K562 (cell line): ENCODE data around the gene RBL1. TPM values are rescaled to one million over a fixed set of nuclear protein-coding genes. Genes with fewer than 3 reads are reported as not detected.

ENCODE experiments used
- ATAC-seq: fragments of 200-7000 bp; cut with Tn5 transposase; 3 replicates; pipeline ENCODE4 v1.9.1; 2020; ENCODE audit warnings: moderate library complexity
- BruUV-seq: library from RNA; stranded (reverse); fragments of 400-500 nt; replicated peaks from 2 replicates; lab custom pipeline; 2021; lab: Mats Ljungman, UMichigan
- CTCF ChIA-PET: fragments of 300-600 bp; formaldehyde crosslinking; extraction: SDS; loops from one replicate; lab custom pipeline; 2021; ENCODE audit warnings: low intra/inter-chr PET ratio; lab: Yijun Ruan, JAX
- POLR2A ChIA-PET: fragments of 300-600, 350-650 bp; sonication (Branson Sonifier 250); formaldehyde crosslinking; extraction: SDS; loops from one replicate; lab custom pipeline; 2021; ENCODE audit warnings: antibody characterized with exemption, inconsistent platforms; lab: Yijun Ruan, JAX
- DNase-seq, 4 experiments: peaks; one replicate each; pipeline versions ENCODE4 v3.0.0 to v3.0.0-alpha.2; 2011 to 2018; ENCODE audit warnings: low spot score in 3 of 4, mixed read lengths in 3 of 4; ENCODE audit errors: extremely low read depth in 1 of 4
- FAIRE-seq: peaks from 2 replicates; lab custom pipeline; 2011; peaks lifted over from hg19 to GRCh38; lab: Jason Lieb, UNC
- H2AFZ ChIP-seq: 2 replicates; pipeline ENCODE4 v1.6.0; 2011; ENCODE audit warnings: low read depth, low read length, control low read depth, inconsistent platforms
- H3K27ac ChIP-seq: fragments of 200-600 bp; 3 replicates; pipeline ENCODE4 v1.8.0; 2011; ENCODE audit warnings: low read depth, mild to moderate bottlenecking, control low read depth, inconsistent platforms, low read length, moderate library complexity, mixed read lengths; ENCODE audit errors: extremely low read depth
- H3K27me3 ChIP-seq, 2 experiments: fragments of 300-600 bp in 1 of 2; 2 replicates in 1 of 2; 3 replicates in 1 of 2; pipeline versions ENCODE4 v1.6.0 to v1.8.0; 2011; ENCODE audit warnings: inconsistent platforms in 2 of 2, low read length in 2 of 2, mild to moderate bottlenecking in 1 of 2, mixed read lengths in 1 of 2, moderate library complexity in 1 of 2; ENCODE audit not compliant: control insufficient read depth in 2 of 2, insufficient read depth in 2 of 2
- H3K36me3 ChIP-seq: fragments of 300-600 bp; 3 replicates; pipeline ENCODE4 v1.8.0; 2011; ENCODE audit warnings: mild to moderate bottlenecking, low read length, inconsistent platforms; ENCODE audit not compliant: control insufficient read depth, insufficient read depth
- H3K4me1 ChIP-seq, 2 experiments: fragments of 200-600 bp in 1 of 2; replicated peaks in 1 of 2; 2 replicates in 1 of 2; 3 replicates in 1 of 2; pipeline versions ENCODE4 v1.5.1 to v1.8.0; 2011; ENCODE audit warnings: inconsistent platforms in 2 of 2, low read length in 2 of 2, mild to moderate bottlenecking in 1 of 2, mixed read lengths in 1 of 2, moderate library complexity in 1 of 2; ENCODE audit not compliant: control insufficient read depth in 2 of 2, insufficient read depth in 2 of 2
- H3K4me2 ChIP-seq: 2 replicates; pipeline ENCODE4 v1.6.1; 2011; ENCODE audit warnings: low read length, control low read depth, inconsistent platforms, mixed read lengths; ENCODE audit not compliant: insufficient read depth
- H3K4me3 ChIP-seq: fragments of 200-600 bp; sonication (generic), shearing (Covaris generic); 2 replicates; pipeline ENCODE4 v1.5.1; 2016; ENCODE audit warnings: control low read depth, inconsistent platforms
- H3K79me2 ChIP-seq: fragments of 200-600 bp; 3 replicates; pipeline ENCODE4 v1.8.0; 2011; ENCODE audit warnings: low read length, inconsistent platforms; ENCODE audit not compliant: control insufficient read depth, insufficient read depth
- H3K9ac ChIP-seq, 2 experiments: 2 replicates each; pipeline versions ENCODE4 v1.6.0 to v1.6.1; 2011; ENCODE audit warnings: low read depth in 2 of 2, low read length in 2 of 2, control low read depth in 1 of 2, inconsistent platforms in 1 of 2, mild to moderate bottlenecking in 1 of 2, mixed read lengths in 1 of 2; ENCODE audit not compliant: insufficient read depth in 1 of 2
- H3K9me1 ChIP-seq: one replicate; pipeline ENCODE4 v1.6.0; 2011; ENCODE audit warnings: inconsistent platforms, mild to moderate bottlenecking, low read length, moderate library complexity; ENCODE audit not compliant: control insufficient read depth, insufficient read depth
- H3K9me3 ChIP-seq: replicated peaks from 2 replicates; pipeline ENCODE4 v1.5.1; 2011; ENCODE audit warnings: low read depth, low read length, inconsistent platforms; ENCODE audit not compliant: control insufficient read depth, insufficient read depth
- H4K20me1 ChIP-seq: replicated peaks from 2 replicates; pipeline ENCODE4 v1.6.1; 2011; ENCODE audit warnings: low read length, inconsistent platforms, mixed read lengths; ENCODE audit not compliant: control insufficient read depth, insufficient read depth
- CEBPB ChIP-seq: fragments of 450-650 bp; IDR thresholded peaks from 2 replicates; pipeline ENCODE4 v1.6.1; 2016; ENCODE audit warnings: missing genetic modification characterization, missing compliant biosample characterization
- CEBPG ChIP-seq, 3 experiments: fragments of 200-800 bp in 1 of 3; sonication (Bioruptor generic) in 1 of 3; sonication (generic) in 1 of 3; formaldehyde crosslinking in 1 of 3; IDR thresholded peaks in 2 of 3; conservative IDR thresholded peaks in 1 of 3; 2 replicates each; pipeline versions ENCODE4 v1.6.1 to v1.8.0; 2016 to 2022; ENCODE audit warnings: missing compliant biosample characterization in 2 of 3, missing genetic modification characterization in 2 of 3, mild to moderate bottlenecking in 1 of 3, missing genetic modification reagents in 1 of 3
- MEF2A ChIP-seq: IDR thresholded peaks from 2 replicates; pipeline ENCODE4 v1.6.1; 2011; ENCODE audit warnings: low read depth, mild to moderate bottlenecking, low read length, moderate library complexity; ENCODE audit not compliant: control insufficient read depth
- NR1H2 ChIP-seq: sonication (generic); formaldehyde crosslinking; IDR thresholded peaks from 2 replicates; pipeline ENCODE4 v1.4.0; 2020; ENCODE audit warnings: mild to moderate bottlenecking, missing genetic modification reagents
- PTRF ChIP-seq: fragments of 450-650 bp; IDR thresholded peaks from 2 replicates; pipeline ENCODE4 v1.6.1; 2016; ENCODE audit warnings: mild to moderate bottlenecking, missing genetic modification characterization, missing compliant biosample characterization
- RBM25 ChIP-seq: fragments of 200-400 bp; formaldehyde crosslinking; IDR thresholded peaks from 2 replicates; pipeline ENCODE4 v1.6.1; 2018; ENCODE audit warnings: low read length, low read depth, moderate library complexity; ENCODE audit not compliant: severe bottlenecking
- WGBS: fragments of 100-300 bp; shearing (Covaris generic); methylation state at CpG from one replicate; pipeline ENCODE4 v1.1.6; 2016; ENCODE audit warnings: low coverage, mixed read lengths; ENCODE audit not compliant: insufficient coverage; ENCODE audit errors: missing lambda C conversion rate; 5-methylcytosine and 5-hydroxymethylcytosine counted together
- in situ Hi-C: fragments of 300-500 bp; cut with MboI; formaldehyde crosslinking; loops from 4 replicates; pipeline ENCODE4 v1.15.0; 2018; ENCODE audit warnings: inconsistent platforms, mixed read lengths
- intact Hi-C: fragments of 100-400 bp; cut with micrococcal nuclease; formaldehyde crosslinking; loops from 2 replicates; pipeline ENCODE4 v1.14.2; 2022
- polyA plus RNA-seq, 8 experiments: library from polyadenylated mRNA; depleted of rRNA in 4 of 8; stranded (reverse) in 5 of 8; unstranded in 3 of 8; fragments of >200 nt; fragmentation: Nextera tagmentation in 2 of 8; fragmentation: Illumina TruSeq in 1 of 8; extraction: Ambion mirVana in 2 of 8; extraction: Trizol in 1 of 8; gene quantifications; 2 replicates each; pipeline versions ENCODE4 v1.2.1 to v1.2.3, GENCODE V29; 2011 to 2014; ENCODE audit warnings: inconsistent platforms in 1 of 8, missing spikeins in 1 of 8
- total RNA-seq, 7 experiments: library from RNA; depleted of rRNA in 6 of 7; stranded (reverse); fragments of >200 nt in 6 of 7; fragmentation: Illumina TruSeq in 2 of 7; extraction: Trizol in 2 of 7; gene quantifications; 2 replicates each; pipeline versions ENCODE4 v1.2.1 to v1.2.3, GENCODE V29; 2011 to 2021; ENCODE audit warnings: low replicate concordance in 1 of 7
- TF ChIP-seq, protein P1 (sequence below), 3 experiments: IDR thresholded peaks in 2 of 3; conservative IDR thresholded peaks in 1 of 3; 2 replicates each; pipeline ENCODE4 v1.5.1; 2011 to 2012; ENCODE audit warnings: low read length in 3 of 3, mild to moderate bottlenecking in 3 of 3, control low read depth in 2 of 3, improper control_type of control experiment in 1 of 3, inconsistent platforms in 1 of 3, low read depth in 1 of 3, mixed read lengths in 1 of 3, moderate library complexity in 1 of 3; ENCODE audit not compliant: insufficient read depth in 2 of 3

RBL1 gene
- total and polyA plus RNA-seq, 9 of the 15 experiments (the other 6 are each of a cell fraction or from before 2014, with no cell fraction given) = 4.0 to 25.9 (median 15.6) TPM

GRCh38 chr20:37090407-37090806, 5.4 kb downstream of the RBL1 start:
- H3K79me2 ChIP-seq = peaks cover 72% of the 10 kb centered on the region
- TF ChIP-seq CEBPG (CRISPR knock-in tag; IDR thresholded peaks at IDR 0.05) (no peak), CEBPG (tag; conservative IDR thresholded peaks at IDR 0.05 in 1 of 2, IDR thresholded peaks at IDR 0.05 in 1 of 2) (peak; percentile 46 to 79; a peak in 3 of 4 replicates), RBM25 (no peak), CEBPB (peak; percentile 77), MEF2A (no peak)
- TF ChIP-seq, all 486 proteins: peak for 2
- no peaks in the 10 kb centered on the region for H3K9me1 ChIP-seq
- no peaks in the 10 kb centered on the region for H4K20me1 ChIP-seq
- in situ Hi-C loops = no loop called here
- no peak for FAIRE-seq
- no peaks in the 10 kb centered on the region for H3K27me3 ChIP-seq
- H2AFZ ChIP-seq = no peak overlapping the region
- no peak for DNase-seq
- no peak overlapping the region for H3K27ac ChIP-seq
- 77% methylated on average over 2 of the region's 2 CpGs for WGBS
- H3K9me3 ChIP-seq = no peaks in the 10 kb centered on the region
- H3K4me1 ChIP-seq = peaks cover 5 to 6% of the 10 kb centered on the region in 2 experiments; a peak in 4 of 5 replicates
- H3K4me2 ChIP-seq = no peak overlapping the region
- CTCF ChIA-PET = no interaction called here
- peaks cover 76% of the 10 kb centered on the region for H3K36me3 ChIP-seq
- no TSS peak for BruUV-seq
- POLR2A ChIA-PET = interaction anchor here (0.8 kb wide), 1 partner anchor 10 kb away, joined by 3 read pairs; no protein-coding TSS in a partner anchor
- no peak overlapping the region for H3K4me3 ChIP-seq
- intact Hi-C loops = no loop called here
- ATAC-seq = no peak
- H3K9ac ChIP-seq = no peak overlapping the region

GRCh38 chr20:37081717-37082289, 14.0 kb downstream of the RBL1 start:
- Histone ChIP-seq H4K20me1 (no peaks in the 10 kb centered on the region), H3K36me3 (peaks cover 71% of the 10 kb centered on the region), H3K27ac (no peak overlapping the region), H3K9ac (no peak overlapping the region), H3K9me3 (no peaks in the 10 kb centered on the region), H3K4me2 (no peak overlapping the region), H3K9me1 (no peaks in the 10 kb centered on the region), H3K4me1 (peaks cover 0 to 4% of the 10 kb centered on the region in 2 experiments; a peak in 1 of 5 replicates), H3K27me3 (no peaks in the 10 kb centered on the region), H3K4me3 (no peak overlapping the region), H3K79me2 (peaks cover 47% of the 10 kb centered on the region), H2AFZ (no peak overlapping the region)
- in situ Hi-C loops = no loop called here
- ATAC-seq = peak; percentile 70
- FAIRE-seq = no peak
- no peak for TF ChIP-seq PTRF (tag)
- TF ChIP-seq, protein P1, sequence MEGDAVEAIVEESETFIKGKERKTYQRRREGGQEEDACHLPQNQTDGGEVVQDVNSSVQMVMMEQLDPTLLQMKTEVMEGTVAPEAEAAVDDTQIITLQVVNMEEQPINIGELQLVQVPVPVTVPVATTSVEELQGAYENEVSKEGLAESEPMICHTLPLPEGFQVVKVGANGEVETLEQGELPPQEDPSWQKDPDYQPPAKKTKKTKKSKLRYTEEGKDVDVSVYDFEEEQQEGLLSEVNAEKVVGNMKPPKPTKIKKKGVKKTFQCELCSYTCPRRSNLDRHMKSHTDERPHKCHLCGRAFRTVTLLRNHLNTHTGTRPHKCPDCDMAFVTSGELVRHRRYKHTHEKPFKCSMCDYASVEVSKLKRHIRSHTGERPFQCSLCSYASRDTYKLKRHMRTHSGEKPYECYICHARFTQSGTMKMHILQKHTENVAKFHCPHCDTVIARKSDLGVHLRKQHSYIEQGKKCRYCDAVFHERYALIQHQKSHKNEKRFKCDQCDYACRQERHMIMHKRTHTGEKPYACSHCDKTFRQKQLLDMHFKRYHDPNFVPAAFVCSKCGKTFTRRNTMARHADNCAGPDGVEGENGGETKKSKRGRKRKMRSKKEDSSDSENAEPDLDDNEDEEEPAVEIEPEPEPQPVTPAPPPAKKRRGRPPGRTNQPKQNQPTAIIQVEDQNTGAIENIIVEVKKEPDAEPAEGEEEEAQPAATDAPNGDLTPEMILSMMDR (IDR thresholded peaks at IDR 0.05 in 2 of 3, conservative IDR thresholded peaks at IDR 0.05 in 1 of 3; ENCODE audit: insufficient read depth in 2 of 3, low read depth in 1 of 3, low read length in 3 of 3) = peak; percentile 31 to 56 (median 51); a peak in 5 of 6 replicates
- TF ChIP-seq NR1H2 = no peak
- intact Hi-C loops = no loop called here
- BruUV-seq = no TSS peak
- DNase-seq = no peak
- ChIA-PET CTCF (no interaction called here), POLR2A (interaction anchor here (0.7 kb wide), 1 partner anchor 56 kb away, joined by 3 read pairs; no protein-coding TSS in a partner anchor)
- 84% methylated on average over 5 of the region's 5 CpGs for WGBS
